GM19372 (cell line): ENCODE results near the gene LENG1.

Source experiments
- ATAC-seq: cut with Tn5 transposase; IDR thresholded peaks from one replicate; pipeline ENCODE4 v1.9.1; 2021; ENCODE audit warnings: mild to moderate bottlenecking, low read depth, moderate library complexity; ENCODE audit not compliant: unreplicated experiment

Gene LENG1

DNA sequence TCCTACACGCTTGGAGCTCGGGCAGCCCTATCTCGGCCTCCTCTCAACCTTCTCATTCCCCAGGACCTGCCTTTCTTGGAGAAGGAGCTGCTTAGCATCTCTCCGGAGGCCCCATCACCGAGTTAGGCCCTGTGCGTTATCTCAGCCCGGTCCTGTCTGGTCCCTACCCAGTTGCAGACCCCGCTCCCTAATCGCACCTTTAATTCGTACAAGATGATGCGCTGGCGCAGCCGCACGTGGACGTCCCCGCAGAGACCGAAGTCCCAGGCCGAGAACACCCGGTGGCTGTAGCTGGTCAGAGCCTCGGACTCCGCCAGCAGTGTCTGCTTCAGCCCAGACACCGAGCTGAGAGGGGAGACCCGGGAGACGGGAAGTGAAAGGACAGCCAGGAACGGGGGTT, 5.7 kb upstream of the LENG1 start:
- ATAC-seq = no peak

DNA sequence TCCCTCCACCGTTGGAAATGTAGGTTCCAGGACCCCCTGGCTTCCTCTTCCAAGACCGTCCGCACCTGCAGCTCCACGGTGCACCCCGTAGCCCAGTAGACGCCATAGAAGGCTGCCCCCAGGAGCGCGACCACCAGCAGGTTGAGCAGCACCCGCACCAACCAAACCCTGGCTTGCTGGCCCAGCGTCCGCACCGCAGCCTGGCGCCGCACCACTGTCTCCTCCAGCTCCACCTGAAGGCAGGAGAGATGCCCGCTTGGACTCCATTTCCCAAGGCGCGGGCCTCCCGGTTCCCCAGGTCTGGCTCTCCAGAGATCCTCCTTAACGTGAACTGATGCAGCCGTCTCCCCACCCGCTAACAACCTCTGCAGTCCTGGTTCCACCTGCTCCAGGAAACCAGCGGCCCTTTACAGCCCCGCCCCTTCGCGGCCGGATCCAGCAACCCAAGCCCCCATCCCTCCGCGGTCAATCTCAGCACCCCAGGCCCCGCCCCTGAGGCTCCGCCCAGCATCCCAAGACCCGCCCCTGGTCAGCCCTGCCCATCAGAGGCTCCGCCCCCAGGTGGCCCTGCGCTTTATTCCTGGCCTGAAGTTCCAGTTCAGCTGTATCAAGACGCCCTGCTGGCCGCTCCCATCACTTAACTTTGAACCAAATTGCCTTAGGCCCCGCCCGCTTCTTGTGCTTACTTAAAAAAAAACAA, 5.0 kb upstream of the LENG1 start:
- no peak for ATAC-seq

DNA sequence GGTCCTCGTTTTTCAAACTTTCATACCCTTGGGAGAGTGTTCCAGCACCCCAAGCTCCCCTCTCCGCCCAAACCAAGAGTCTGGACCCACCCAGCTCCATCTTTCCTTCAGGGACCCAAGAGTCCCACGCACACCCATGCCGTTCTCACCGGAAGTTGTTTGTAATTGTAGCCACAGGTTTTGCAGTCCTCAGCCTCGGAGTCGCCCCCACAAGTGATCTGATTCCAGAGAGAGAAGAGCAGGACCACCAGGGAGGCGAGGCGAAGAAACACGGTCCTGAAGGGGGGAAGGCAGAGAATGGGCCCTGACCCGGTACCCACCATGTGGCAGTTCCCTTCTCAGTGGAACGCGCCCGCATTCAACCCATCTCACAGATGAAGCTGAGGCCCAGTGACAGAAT, 3.4 kb upstream of the LENG1 start:
- no peak for ATAC-seq

DNA sequence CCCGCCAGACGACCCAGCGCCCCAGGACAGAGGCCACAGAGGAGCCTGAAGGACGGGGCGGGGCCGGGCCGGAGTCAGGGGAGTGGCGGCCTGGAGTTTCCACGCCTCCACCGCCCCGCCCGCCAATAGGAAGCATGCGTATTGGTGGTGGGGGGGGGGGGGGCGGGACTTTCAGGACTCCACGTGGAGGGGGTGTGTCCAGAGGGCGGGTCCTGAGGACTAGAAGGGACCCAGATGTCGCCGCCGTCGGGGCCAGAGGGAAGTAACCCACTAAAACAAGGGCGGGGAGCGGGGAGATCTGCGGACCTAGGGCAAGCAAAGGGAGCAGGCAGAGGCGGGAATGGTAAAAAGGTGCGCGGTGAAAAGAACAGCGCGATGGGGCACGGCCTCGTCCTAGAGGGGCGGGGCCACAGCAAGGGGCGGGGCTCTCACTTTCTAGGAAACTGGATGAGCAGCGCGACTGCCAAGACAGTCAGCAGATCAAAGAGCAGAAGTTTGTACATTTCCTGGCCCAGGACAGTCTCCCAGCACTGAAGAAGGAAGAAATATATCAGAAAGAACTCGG, 2.8 kb upstream of the LENG1 start:
- no peak for ATAC-seq

DNA sequence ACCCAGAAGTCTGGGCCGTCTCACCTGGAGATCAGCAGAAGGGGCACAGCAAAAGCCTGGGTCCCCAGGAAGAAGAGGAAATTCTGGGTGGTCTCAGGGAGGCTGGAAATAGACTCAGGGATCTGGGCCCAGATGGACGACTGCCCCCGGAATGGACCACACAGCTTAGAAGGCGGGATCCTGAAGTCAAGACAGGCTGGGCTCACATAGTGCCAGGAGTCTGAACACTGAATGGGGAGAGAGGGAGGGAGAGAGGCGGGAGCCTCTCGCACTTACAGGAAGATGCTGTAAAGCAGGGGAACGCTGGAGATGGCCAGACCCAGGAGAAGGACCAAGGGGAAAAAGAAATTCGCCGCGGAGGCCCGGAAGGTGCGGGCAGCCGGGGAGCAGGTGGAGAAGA, 1.3 kb upstream of the LENG1 start:
- no peak for ATAC-seq

DNA sequence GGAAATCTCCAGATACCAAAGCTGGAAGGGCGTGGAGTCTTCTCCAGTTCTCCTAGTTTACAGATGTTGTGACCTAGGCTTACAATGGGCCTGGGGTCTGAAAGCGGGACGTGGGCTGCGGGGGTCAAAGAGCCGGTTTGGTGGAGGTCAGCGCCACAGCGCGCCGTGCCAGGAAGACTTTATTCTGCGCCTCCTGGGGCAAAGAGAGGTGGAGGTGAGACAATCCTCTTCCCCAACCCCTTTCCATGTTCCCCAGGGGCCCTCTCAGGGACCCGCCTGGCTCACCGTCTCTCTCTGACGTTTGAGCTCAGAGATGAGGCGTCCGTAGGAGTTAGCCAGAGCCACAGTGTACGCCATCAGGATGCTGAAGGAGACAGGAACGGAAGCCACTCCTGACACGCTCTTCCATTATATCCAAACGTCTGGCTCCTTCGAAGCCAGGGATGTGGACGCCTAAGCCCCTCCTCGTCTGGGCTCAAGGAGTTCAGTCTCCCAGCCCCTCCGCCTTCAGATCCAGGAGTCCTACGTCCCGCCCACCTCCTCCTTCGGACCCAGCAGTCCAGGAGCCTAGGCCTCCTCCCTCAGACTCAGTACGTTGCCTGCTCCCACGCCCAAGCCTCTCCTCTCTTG, 776 bp upstream of the LENG1 start:
- ATAC-seq = no peak

DNA sequence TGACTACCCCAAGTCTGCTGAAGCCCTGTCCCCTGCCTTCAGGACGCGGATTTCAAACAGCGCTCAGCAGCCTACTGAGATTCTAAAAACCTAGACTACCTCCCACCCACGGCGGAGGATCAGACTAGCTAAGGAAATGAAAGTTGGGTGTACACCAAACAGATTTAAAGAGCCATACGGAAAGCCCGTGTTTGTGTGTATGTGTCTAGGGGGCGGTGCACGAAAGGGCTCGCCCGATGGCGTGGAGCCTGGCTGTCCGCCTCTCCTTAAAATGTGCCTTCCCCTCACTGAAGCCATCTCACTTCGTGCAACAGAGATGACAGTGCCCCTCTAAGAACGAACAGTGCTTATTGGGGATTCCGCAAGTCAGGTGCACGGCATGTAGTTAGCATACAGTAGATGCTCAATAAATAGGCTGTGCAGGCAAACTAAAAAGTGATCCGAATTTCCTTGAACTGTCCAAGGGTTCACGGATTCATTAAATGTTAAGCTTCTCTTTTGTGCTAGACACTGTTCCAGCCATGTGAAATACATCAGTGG, 639 bp downstream of the LENG1 start:
- ATAC-seq = no peak

DNA sequence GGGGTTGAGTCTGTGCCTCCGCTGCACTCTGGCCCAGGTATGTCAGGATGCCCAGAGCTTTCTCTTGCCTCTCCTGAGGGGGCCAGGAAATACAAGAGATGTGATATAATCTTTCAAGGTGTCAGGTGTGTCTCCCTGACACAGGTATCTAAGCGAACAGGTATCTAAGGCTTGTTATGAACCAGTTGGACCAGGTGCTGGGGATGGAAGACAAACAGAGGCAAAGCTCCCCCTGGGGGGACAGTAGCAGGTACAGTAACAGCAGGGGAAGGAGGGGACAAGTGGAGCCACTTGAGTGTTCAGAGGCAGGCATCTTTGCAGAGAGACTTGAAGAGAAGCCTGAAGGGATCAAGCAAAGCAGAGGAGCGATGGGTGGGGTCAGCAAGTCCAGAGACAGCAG, 2.6 kb downstream of the LENG1 start:
- no peak for ATAC-seq

DNA sequence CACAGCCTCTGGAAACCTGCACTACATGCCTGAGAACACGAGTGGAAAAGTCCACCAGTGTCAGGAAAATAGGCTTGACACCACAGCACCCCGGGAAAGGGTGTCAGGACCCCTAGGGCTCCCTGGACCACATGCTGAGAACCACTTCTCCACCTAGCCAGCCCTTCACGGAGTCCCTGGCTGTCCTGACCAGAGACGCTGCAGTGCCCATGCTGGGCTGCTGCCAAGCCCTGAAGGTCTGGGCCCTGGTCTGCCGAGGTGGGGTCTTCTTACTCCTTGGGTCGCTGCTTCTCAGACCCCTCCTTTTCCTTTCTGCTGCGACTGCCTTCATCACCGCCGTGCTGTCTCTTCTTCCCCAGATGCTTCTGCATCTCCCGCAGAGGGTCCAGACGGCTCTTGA, 3.0 kb downstream of the LENG1 start:
- no peak for ATAC-seq

DNA sequence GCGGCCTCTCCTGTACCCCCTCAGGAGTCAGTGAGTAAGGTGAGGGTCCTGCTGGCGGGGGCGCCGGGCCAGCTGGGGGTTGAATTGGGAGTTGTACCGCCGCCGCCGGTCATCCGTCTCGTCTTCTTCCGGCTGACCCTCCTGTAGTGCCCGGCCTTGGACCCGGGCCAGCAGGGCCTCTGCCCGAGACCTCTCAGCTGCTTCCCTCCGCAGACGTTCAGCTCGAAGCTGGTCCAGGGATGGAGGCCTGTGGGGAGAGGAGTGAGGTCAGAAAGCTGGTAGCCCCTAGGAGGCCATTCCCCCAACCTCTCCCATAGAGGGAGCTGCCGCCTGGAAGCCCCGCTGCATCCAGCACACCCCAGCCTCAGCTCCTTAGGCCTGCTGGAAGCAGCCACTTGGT, 3.8 kb downstream of the LENG1 start:
- ATAC-seq = no peak

DNA sequence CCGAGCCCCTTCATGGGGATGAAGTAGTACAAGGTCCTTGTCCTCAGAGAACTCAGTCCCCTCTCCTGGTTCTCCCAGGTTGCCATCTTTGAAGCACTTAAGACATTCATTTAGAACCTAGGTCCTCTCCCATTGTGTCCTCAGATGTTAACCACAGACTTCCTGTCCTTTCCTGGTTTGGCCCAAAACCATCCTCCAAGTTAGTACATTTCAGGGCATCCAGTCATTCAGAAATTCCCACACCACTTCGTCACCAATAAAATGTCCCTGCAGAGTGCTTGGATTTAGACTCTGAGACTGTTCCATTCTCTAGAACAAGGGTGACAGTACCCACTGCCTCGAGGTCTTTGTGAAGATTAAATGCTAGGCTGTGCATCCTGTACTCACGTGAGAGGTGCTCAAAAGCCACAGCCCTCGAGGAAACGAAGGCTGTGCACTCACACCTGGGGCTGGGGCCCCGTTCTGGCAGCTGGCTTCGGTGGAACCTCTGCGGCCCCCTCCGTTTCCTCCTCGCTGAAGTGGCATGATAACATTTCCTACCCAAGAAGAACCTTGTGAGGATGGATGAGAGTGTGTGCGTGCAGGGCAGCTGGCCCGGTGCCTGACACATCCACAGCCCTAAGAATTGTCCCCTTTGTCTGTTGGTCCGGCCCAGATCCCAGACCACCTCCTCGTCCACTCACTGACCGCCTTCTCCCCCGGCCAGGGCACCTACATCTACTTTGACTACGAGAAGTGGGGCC, 4.7 kb downstream of the LENG1 start:
- ATAC-seq = no peak

DNA sequence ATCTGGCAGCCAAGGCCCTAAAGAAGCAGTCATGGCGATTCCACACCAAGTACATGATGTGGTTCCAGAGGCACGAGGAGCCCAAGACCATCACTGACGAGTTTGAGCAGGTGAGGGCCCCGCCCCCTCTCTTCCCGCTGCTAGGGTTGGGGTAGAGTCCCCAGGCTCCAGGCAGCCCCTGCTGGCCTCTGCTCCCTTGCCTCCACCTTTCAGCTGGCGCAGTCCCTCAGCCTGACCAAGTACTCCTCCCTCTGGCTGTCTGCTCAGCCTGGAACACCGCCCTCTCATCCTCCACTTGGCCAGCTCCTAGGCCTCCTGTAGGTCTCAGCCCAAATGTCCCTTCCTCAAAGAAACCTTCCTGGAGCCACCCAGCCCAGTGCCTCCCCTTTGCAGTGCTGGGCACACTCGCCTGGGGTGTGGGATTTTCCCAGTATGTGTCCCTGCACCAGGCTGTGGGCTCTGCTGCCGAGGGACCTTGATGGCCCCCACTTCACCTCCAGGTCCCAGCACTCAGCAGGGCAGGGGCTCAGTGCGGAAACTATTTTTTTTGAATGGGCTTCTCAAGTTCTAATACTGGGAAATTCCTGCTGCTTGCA, 5.7 kb downstream of the LENG1 start:
- ATAC-seq = no peak

DNA sequence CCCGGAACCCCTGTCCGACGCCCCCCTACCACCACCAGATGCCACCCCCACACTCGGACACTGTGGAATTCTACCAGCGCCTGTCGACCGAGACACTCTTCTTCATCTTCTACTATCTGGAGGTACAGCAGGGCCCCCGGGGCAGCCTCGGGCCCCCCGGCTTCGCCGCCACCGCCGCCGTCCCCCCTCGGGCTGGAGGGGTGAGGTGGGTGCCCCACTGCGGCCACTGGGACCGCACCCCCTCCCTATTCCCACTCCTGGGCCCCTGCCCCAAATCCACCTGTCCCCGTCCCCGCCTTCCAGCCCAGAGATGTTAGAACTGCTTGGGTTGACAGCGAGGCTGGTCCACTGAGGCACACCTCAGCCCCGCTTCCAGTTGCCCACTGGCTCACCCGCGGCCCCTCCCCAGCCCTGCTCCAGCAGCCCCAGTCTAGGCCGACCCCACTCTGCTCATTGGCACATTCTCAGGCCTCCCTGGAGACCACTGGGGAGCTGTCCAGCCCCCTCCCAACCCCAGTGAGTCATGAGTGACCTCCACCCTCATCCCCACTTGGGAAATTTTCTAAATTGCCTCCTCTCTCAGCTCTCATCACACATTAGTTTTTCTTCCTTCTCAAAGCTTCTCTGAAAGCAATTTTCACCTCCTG, 6.5 kb downstream of the LENG1 start:
- ATAC-seq = no peak

DNA sequence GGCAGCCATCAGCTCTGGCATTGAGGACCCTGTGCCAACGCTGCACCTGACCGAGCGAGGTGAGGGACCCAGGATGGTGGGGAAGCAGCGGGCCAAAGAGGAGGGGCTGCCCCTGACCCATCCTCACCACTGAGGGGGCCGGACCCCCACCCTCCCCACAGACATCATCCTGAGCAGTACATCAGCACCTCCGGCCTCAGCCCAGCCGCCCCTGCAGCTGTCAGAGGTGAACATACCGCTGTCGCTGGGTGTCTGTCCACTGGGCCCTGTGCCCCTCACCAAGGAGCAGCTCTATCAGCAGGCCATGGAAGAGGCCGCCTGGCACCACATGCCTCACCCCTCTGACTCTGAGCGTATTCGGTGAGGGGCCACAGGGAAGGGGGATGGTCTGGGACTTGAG, 7.3 kb downstream of the LENG1 start:
- no peak for ATAC-seq

DNA sequence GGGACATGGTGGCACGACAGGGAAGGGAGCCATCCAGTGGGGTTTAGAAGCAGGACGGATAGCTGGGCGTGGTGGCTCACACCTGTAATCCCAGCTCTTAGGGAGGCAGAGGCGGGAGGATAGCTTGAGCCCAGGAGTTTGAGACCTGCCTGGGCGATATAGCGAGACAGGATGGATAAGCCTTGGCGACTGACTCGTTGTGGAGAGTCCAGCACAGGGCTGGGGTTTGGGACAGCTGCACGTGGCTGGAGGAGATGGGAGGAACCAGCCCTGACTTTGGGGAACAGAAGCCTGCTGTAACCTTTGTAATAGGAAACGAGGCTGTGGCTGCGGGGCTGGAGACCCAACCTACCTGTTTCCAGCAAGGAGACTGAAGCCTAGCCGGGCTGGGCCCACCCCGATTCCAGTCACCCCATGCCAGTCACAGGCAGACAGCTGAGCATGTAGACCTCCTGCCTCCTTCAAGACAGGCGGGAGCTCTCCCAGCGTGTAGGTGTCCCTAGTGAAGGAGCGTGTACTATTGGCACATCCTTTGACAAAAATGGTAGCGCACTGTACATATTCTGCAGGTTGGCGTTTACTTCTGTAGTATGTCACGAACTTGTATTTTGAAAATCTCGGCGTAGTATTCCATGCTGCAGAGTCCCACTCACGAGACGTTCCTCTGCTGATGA, 8.0 kb downstream of the LENG1 start:
- ATAC-seq = no peak

DNA sequence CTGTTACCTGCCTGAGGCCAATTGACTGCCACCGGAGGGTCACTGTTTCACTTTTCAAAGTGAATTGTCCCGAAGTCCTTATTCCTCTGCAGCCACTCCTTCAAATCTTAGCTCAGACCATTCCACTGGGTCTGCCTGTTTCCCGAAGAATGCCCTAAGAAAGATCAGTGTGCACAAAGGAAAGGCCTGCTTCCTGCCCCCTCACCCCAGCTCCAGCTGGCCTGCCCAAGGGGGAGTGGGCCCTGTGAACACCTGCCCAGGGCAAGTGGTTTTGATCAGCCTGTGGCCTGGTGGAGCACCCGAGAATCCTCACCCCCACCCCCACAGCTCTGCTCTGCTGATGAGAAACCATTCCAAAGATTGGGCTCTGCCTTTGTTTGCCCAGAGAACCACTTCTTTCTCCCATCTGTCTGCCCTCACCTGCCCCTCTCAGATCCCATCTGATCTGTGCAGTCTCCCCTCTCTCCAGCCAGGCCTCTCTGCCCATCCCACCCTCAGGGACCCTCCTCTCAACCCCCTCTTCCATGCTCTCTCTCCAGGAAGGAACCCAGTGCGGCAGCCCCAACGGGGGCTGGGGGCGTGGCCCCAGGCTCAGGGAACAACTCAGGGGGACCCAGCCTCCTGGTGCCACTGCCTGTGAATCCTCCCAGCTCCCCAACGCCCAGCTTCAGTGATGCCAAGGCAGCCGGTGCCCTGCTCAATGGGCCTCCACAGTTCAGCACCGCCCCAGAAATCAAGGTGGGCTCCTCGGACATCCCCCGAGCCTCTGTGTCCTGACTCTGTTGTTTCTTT, 10.3 kb downstream of the LENG1 start:
- ATAC-seq = no peak

DNA sequence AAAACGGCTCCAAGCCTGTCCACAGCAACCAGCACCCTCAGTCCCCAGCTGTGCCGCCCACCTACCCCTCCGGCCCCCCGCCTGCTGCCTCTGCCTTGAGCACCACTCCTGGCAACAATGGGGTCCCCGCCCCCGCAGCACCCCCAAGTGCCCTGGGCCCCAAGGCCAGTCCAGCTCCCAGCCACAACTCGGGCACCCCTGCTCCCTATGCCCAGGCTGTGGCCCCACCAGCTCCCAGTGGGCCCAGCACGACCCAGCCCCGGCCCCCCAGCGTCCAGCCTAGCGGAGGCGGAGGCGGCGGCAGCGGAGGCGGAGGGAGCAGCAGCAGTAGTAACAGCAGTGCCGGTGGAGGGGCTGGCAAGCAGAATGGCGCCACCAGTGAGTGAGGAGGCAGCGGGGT, 11.4 kb downstream of the LENG1 start:
- no peak for ATAC-seq

DNA sequence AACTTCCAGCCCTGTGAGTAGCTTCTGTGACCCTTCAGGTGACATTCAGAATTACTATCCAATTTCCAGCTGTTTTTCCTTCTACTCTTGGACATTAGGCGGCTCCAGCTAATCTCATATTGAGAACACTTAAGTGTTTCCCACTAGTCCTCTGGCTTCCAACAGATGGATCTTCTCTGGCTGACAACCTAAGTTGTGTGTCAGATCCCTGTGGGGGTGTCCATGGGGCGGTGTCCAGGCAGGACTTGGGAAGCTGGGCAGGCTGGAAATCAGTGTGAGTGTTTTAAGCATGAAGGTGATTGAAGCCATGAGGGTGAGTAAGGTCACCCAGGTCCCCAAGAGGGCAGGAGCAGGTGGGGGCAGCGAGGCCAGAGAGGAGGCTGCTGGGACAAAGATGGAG, 11.8 kb downstream of the LENG1 start:
- ATAC-seq = no peak

DNA sequence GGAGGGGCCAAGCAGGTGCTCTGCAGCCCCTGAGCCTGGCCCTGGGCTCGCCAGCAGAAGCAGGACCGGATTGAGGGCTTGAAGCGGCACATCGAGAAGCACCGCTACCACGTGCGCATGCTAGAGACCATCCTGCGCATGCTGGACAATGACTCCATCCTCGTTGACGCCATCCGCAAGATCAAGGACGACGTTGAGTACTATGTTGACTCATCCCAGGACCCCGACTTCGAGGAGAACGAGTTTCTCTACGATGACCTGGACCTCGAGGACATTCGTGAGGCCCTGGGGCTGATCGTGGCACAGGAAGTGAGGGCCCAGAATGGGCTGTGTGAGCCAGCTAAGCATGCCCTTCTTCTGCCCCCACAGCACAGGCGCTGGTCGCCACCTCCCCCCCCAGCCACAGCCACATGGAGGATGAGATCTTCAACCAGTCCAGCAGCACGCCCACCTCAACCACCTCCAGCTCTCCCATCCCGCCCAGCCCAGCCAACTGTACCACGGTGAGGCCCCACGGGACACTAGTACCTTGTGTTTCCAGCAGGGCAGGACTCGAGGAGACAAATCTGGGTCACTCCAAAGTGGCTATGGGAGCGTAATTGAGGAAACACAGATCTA, 13.9 kb downstream of the LENG1 start:
- ATAC-seq = no peak
